ENCODE results near the gene PIP4K2B. TPM values are rescaled to one million over a fixed set of nuclear protein-coding genes. Genes with fewer than 3 reads are reported as not detected.

PIP4K2B gene
- total and polyA plus RNA-seq, 2 experiments from 2014 or later, result 11.1 to 39.3 TPM

GRCh38 chr17:38740806-38741205, 58.5 kb downstream of the PIP4K2B start:
- no peaks in the 10 kb centered on the region for H3K36me3 ChIP-seq (replicated peaks; ENCODE audit: insufficient read depth, low read depth)
- H3K79me2 ChIP-seq, result peaks cover 79% of the 10 kb centered on the region
- H3K4me1 ChIP-seq (ENCODE audit: insufficient read depth), result peaks cover 35% of the 10 kb centered on the region
- WGBS (ENCODE audit: low lambda C conversion rate, missing lambda C conversion rate), result 94% methylated on average over 4 of the region's 4 CpGs
- H3K9me3 ChIP-seq (ENCODE audit: low read depth), result no peaks in the 10 kb centered on the region
- H3K27ac ChIP-seq, result peak overlapping the region; percentile 94
- H2AFZ ChIP-seq, result no peak overlapping the region
- peaks cover 54% of the 10 kb centered on the region for H4K20me1 ChIP-seq (ENCODE audit: insufficient read depth, poor library complexity, severe bottlenecking)
- no peaks in the 10 kb centered on the region for H3K9me2 ChIP-seq (replicated peaks; ENCODE audit: insufficient read depth)
- TF ChIP-seq CTCF (IDR thresholded peaks at IDR 0.05; ENCODE audit: poor library complexity), result no peak
- no peak for TF ChIP-seq EZH2 (IDR thresholded peaks at IDR 0.05; ENCODE audit: borderline replicate concordance)
- no peak for TF ChIP-seq EZH2phosphoT487 (IDR thresholded peaks at IDR 0.05; ENCODE audit: low read depth, severe bottlenecking, unreplicated experiment)
- no peak overlapping the region for H3K4me3 ChIP-seq
- H3K4me2 ChIP-seq, result no peak overlapping the region
- no peaks in the 10 kb centered on the region for H3K27me3 ChIP-seq
- DNase-seq (ENCODE audit: low spot score), result no peak

- H3K27ac ChIP-seq, result no peak overlapping the region
- DNase-seq (ENCODE audit: low spot score), result no peak
- H4K20me1 ChIP-seq (ENCODE audit: insufficient read depth, poor library complexity, severe bottlenecking), result peaks cover 54% of the 10 kb centered on the region
- no peaks in the 10 kb centered on the region for H3K36me3 ChIP-seq (replicated peaks; ENCODE audit: insufficient read depth, low read depth)
- 91% methylated on average over 19 of the region's 19 CpGs for WGBS (ENCODE audit: low lambda C conversion rate, missing lambda C conversion rate)
- peaks cover 28% of the 10 kb centered on the region for H3K4me1 ChIP-seq (ENCODE audit: insufficient read depth)
- H3K9me3 ChIP-seq (ENCODE audit: low read depth), result no peaks in the 10 kb centered on the region
- no peak overlapping the region for H3K4me2 ChIP-seq
- no peaks in the 10 kb centered on the region for H3K9me2 ChIP-seq (replicated peaks; ENCODE audit: insufficient read depth)
- H3K27me3 ChIP-seq, result no peaks in the 10 kb centered on the region
- no peak overlapping the region for H3K4me3 ChIP-seq
- TF ChIP-seq EZH2phosphoT487 (IDR thresholded peaks at IDR 0.05; ENCODE audit: low read depth, severe bottlenecking, unreplicated experiment) (no peak), CTCF (IDR thresholded peaks at IDR 0.05; ENCODE audit: poor library complexity) (no peak), EZH2 (IDR thresholded peaks at IDR 0.05; ENCODE audit: borderline replicate concordance) (no peak)
- H3K79me2 ChIP-seq, result peaks cover 72% of the 10 kb centered on the region
- no peak overlapping the region for H2AFZ ChIP-seq
Observed at GRCh38 chr17:38740044-38740443, 59.3 kb downstream of the PIP4K2B start.

- no peaks in the 10 kb centered on the region for H3K9me2 ChIP-seq (replicated peaks; ENCODE audit: insufficient read depth)
- WGBS (ENCODE audit: low lambda C conversion rate, missing lambda C conversion rate), result 95% methylated on average over 14 of the region's 14 CpGs
- no peak overlapping the region for H3K27ac ChIP-seq
- no peaks in the 10 kb centered on the region for H3K27me3 ChIP-seq
- H3K9me3 ChIP-seq (ENCODE audit: low read depth), result no peaks in the 10 kb centered on the region
- H3K4me2 ChIP-seq, result no peak overlapping the region
- peaks cover 28% of the 10 kb centered on the region for H3K4me1 ChIP-seq (ENCODE audit: insufficient read depth)
- H2AFZ ChIP-seq, result no peak overlapping the region
- no peak for DNase-seq (ENCODE audit: low spot score)
- peaks cover 54% of the 10 kb centered on the region for H4K20me1 ChIP-seq (ENCODE audit: insufficient read depth, poor library complexity, severe bottlenecking)
- no peak for TF ChIP-seq EZH2 (IDR thresholded peaks at IDR 0.05; ENCODE audit: borderline replicate concordance)
- TF ChIP-seq CTCF (IDR thresholded peaks at IDR 0.05; ENCODE audit: poor library complexity), result no peak
- no peak for TF ChIP-seq EZH2phosphoT487 (IDR thresholded peaks at IDR 0.05; ENCODE audit: low read depth, severe bottlenecking, unreplicated experiment)
- no peak overlapping the region for H3K4me3 ChIP-seq
- H3K79me2 ChIP-seq, result peaks cover 64% of the 10 kb centered on the region
- no peaks in the 10 kb centered on the region for H3K36me3 ChIP-seq (replicated peaks; ENCODE audit: insufficient read depth, low read depth)
Observed at GRCh38 chr17:38739305-38739704, 60.1 kb downstream of the PIP4K2B start.

GRCh38 chr17:38738686-38739085, 60.7 kb downstream of the PIP4K2B start:
- H3K4me1 ChIP-seq (ENCODE audit: insufficient read depth), result peaks cover 24% of the 10 kb centered on the region
- H3K4me2 ChIP-seq, result no peak overlapping the region
- H3K27ac ChIP-seq, result no peak overlapping the region
- no peak overlapping the region for H2AFZ ChIP-seq
- no peak for DNase-seq (ENCODE audit: low spot score)
- H3K79me2 ChIP-seq, result peaks cover 58% of the 10 kb centered on the region
- peaks cover 51% of the 10 kb centered on the region for H4K20me1 ChIP-seq (ENCODE audit: insufficient read depth, poor library complexity, severe bottlenecking)
- no peak for TF ChIP-seq CTCF (IDR thresholded peaks at IDR 0.05; ENCODE audit: poor library complexity)
- TF ChIP-seq EZH2phosphoT487 (IDR thresholded peaks at IDR 0.05; ENCODE audit: low read depth, severe bottlenecking, unreplicated experiment), result no peak
- TF ChIP-seq EZH2 (IDR thresholded peaks at IDR 0.05; ENCODE audit: borderline replicate concordance), result no peak
- no peak overlapping the region for H3K4me3 ChIP-seq
- H3K27me3 ChIP-seq, result no peaks in the 10 kb centered on the region
- H3K9me3 ChIP-seq (ENCODE audit: low read depth), result no peaks in the 10 kb centered on the region
- H3K9me2 ChIP-seq (replicated peaks; ENCODE audit: insufficient read depth), result no peaks in the 10 kb centered on the region
- 99% methylated on average over 16 of the region's 16 CpGs for WGBS (ENCODE audit: low lambda C conversion rate, missing lambda C conversion rate)
- no peaks in the 10 kb centered on the region for H3K36me3 ChIP-seq (replicated peaks; ENCODE audit: insufficient read depth, low read depth)
